K562 (cell line): ENCODE results near the gene SDS.

Experiments used
- REST ChIP-seq, 2 experiments: fragments of 450-650 bp; formaldehyde crosslinking in 1 of 2; IDR thresholded peaks; 2 replicates each; pipeline versions ENCODE4 v1.4.0 to v1.6.1; 2014 to 2020; ENCODE audit warnings: mild to moderate bottlenecking in 2 of 2, borderline replicate concordance in 1 of 2, low read depth in 1 of 2
- ZNF146 ChIP-seq: IDR thresholded peaks from one replicate; pipeline ENCODE4 v1.6.1; 2018; ENCODE audit warnings: missing compliant biosample characterization; ENCODE audit not compliant: unreplicated experiment

- TF ChIP-seq REST (IDR thresholded peaks at IDR 0.05; ENCODE audit: borderline replicate concordance) (no peak), REST (CRISPR knock-in tag; IDR thresholded peaks at IDR 0.05; ENCODE audit: low read depth) (no peak), ZNF146 (CRISPR knock-in tag) (no peak)
Observed at GRCh38 chr12:113407931-113408600, 4.4 kb upstream of the SDS start.
